GM18519 (cell line): ENCODE measurements around the gene SLC7A9.
"Not testable (repeated sequence)": the region's sequence is repeated elsewhere in the genome, so short reads cannot be mapped to it uniquely, and the experiment has no call there.

Source experiments
- ATAC-seq: cut with Tn5 transposase; IDR thresholded peaks from one replicate; pipeline ENCODE4 v1.9.1; 2021; ENCODE audit warnings: mild to moderate bottlenecking, moderate library complexity; ENCODE audit not compliant: unreplicated experiment, low FRiP score

SLC7A9 gene

DNA sequence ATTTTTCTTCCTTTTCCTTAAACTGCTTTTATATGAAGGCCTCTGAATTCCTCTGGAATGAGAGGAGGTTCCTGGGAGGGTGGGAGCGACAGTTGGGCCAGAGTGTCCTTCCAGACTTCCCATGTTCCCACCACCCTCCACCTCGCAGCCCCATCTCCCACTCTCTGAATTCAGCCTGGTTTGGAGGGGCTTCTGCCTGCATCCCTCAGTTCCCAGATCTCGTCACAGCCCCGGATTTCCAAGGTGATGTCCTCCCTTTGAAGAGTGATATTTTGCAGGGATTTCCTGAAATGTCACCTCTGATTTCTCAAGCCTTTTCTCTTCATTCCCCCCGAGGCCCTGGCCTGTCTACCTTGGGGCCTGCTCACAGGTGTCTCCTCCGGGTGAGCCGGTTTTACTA is 16.7 kb upstream of the SLC7A9 start:
- no peak for ATAC-seq

DNA sequence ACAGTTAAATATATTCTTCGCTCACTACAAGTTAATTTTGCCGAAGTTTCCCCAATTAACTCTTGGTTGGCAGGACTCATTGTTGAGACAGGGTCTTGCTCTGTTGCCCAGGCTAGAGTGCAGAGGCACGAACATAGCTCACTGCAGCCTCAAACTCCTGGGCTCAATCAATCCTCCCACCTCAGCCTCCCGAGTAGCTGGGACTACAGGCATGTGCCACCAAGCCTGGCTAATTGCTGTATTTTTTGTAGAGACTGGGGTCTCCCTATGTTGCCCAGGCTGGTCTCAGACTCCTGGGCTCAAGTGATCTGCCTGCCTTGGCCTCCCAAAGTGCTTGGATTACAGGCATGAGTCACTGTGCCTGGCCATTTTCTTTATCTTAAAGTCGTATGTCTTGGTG is 15.7 kb upstream of the SLC7A9 start:
- ATAC-seq, result not testable (repeated sequence)

DNA sequence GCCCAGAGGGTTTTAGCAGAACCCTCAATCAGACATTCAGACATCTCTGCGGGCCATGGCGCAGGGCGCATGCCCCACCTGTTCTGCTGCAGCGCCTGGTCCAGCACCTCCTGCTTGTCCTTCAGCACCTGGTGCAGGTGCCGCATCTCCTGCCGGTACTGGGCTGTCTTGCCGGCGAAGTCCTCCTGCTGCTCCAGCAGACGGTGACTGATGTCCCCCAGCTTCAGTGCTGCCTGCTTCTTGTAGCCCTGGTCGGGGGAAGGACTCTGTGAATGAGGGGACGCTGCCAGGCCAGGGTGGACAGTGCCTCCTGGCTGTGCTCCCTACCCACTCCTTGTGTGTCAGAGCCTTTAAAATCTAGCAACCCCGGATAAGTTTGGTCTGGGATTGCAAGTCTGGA is 12.2 kb upstream of the SLC7A9 start:
- no peak for ATAC-seq

DNA sequence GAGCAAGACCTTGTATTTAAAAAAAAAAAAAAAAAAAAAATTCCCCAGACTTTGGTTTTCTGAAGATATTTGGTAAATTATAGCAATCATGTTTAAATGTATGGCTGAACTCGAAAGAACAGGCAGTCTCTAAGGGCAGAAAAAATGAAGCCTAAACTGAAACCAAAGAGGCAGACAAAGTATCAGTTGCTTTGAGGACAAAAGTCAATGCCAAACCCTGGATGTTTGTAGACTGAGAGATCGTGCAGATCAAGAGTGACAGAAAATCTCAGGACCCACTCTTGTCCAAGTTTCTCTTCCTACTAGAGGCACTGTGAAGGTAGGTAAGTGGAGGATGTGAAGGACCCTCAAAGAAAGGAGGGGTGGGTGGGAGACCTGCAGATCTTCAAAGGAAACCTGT is 11.1 kb upstream of the SLC7A9 start:
- no peak for ATAC-seq

DNA sequence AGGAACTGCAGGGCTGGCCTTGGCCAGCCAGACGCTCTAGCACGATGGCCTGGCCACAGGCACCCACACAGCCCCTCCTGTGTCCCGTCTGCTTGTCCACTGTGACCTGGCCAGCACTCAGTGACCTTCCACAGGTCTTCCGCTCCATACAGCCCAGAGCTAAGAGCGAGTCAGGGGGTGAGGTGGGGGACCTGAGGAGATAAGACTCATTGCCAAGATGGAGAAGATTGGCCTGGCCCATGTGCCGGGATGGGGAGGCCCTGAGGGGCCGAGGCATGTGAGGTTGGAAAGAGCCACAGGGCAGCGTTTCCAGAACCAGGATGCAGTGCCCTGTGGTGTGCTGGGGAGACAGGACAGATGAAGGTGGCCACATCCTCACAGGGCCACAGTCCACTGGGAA is 10.2 kb upstream of the SLC7A9 start:
- no peak for ATAC-seq

DNA sequence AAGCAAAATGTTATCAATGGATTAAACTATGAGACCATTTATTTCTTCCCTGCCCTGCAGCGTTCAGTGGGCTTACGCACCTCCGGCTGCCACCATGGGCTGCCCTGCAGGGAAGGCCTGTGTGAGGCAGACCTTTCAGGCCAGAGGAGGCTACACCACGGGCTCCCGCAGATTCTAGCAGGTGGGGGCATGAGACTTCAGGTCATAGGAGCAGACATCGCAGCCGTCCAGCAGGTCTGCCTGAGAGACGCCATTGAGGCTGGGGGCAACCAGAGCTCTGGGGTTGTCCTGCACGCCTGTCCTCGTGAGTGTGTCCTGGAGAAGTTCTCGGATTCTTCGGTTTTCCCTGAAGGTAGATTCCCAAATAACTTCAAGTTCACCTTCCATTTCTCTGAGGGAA is 9.4 kb upstream of the SLC7A9 start:
- no peak for ATAC-seq

DNA sequence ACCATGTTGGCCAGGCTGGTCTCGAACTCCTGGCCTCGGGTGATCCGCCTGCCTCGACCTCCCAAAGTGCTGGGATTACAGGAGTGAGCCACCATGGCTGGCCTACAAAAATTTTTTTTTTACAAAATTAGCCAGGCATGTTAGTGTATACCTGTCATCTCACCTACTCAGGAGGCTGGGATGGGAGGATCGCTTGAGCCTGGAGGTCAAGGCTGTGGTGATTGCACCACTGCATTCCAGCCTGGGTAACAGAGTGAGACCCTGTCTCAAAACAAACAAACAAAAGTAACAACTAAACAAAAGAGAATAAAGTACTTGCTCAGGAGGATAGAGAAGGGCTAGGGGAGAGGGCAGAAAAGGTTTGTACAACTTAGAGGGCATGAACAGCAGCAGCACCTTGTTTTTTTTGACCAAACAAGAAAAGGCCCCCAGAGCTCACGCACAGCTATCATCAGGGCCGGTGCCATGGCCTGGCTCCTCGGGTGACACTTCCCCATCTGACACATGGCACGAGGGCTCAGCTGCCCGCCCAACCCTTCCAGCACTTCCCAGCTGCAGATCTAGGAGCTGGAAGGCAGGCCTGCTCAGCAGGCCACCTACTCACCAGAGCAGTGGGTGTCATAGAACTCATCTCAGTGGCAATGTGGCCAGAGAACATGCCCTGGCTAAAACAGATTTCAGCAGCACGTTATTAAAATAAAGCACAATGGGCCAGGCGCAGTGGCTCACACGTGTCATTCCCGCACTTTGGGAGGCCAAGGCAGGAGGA is 8.6 kb upstream of the SLC7A9 start:
- no peak for ATAC-seq

DNA sequence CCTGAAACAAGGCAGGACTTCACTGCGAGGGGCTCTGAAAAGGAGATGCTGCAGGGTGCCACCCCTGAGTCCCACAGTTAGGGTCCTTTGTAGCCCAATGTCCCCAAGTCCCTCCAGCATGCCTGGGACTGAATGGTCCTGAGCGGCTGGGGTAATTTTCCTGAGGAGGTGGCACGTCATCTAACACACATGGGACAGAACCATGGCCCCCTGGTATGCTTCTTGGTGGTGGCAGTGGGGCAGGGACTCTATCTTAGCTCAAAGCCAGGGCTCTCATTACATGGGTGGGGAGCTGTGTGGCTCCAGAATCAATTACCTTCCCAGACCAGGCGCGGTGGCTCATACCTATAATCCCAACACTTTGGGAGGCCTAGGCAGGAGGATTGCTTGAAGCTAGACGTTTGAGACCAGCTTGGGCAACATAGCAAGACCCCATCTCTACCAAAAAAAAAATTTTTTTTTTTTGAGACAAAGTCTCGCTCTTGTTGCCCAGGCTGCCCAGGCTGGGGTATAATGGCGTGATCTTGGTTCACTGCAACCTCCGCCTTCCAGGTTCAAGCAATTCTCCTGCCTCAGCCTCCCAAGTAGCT is 7.9 kb upstream of the SLC7A9 start:
- no peak for ATAC-seq

DNA sequence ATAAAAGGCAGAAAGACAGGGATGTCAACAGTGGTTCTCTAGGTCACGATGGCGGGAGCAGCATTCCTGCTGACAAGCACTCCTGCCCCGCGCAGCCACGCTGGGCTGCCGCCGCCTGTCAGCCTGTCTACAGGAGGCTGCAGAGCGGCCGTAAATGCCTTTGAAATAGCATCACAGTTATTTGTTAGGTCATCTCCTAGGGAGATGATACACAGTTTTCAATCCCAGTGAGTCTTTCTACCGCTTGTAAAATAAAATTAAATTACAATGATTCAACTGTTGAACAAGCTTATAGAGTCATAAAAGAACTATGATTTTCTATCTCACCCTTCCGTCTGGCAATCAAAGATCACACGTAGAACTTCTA is 7.3 kb upstream of the SLC7A9 start:
- no peak for ATAC-seq

DNA sequence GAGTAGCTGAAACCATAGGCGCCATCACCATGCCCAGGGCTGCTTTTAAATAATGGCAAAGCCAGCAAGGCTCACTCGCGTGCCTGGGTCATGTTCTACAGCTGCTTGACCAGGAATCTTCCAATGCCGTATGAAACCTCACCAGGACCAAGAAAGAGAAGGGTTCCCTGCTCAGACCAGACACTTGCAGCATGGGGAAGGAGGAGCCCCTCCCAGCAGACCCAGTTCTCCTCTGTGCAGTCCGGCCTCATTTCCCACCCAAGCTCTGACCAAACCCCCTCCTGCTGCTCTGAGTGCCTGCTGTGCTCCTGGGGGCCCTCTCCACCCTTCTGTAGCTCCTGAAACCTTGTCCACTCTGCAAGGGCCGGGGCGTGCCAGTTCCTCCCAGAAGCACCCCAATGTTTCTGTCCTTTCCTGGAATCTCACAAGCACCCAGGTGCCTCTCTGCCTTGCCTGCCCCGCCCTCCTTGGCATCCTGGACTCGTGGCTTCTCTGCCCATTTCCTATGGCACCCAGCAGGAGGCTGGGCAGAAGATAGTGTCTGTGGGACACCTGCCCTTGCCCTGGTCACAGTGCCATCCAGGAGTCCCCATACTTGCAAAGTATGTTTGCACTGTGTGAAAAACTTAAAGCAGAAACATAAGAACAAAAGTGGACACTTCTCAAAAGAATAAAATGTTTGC is 6.8 kb upstream of the SLC7A9 start:
- ATAC-seq, result no peak

DNA sequence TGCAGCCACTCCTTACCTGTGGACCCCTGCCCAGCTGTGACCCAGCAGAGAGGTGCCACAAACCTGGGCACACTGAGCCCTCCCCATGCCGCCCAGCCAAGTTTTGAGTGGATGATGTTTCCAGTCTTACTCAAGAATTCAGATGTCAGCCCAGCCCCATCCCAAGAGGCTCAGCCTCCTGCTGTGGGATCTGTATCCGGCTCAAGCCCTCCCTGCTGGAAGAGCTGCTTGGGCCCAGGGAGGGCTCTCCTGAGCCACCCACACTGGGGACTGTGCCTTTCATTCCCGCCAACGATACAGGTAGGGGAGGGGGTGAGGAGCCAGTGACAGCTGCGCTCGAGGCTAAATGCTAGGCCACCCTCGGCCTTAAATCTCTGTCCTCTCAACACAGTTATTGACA is 5.9 kb upstream of the SLC7A9 start:
- ATAC-seq, result no peak

DNA sequence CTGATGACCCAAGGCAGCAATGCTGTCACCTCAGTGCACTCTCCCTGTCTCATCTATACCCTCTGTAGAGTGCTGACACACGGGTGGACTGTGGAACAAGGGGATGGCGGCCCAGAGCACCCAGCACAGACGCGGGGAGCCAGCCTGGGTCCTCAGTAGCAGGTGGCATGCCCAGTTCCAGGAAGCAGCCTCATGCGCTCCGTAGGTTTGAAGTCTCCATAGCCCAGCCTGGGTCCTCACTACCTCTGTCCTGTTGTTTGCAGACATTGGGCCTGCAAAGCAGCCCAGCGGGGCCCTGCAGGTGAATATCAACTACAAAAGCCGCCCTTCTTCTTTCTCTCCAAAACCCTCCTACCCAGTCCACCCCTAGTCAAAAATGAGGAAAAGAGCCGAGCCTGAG is 5.0 kb upstream of the SLC7A9 start:
- no peak for ATAC-seq

DNA sequence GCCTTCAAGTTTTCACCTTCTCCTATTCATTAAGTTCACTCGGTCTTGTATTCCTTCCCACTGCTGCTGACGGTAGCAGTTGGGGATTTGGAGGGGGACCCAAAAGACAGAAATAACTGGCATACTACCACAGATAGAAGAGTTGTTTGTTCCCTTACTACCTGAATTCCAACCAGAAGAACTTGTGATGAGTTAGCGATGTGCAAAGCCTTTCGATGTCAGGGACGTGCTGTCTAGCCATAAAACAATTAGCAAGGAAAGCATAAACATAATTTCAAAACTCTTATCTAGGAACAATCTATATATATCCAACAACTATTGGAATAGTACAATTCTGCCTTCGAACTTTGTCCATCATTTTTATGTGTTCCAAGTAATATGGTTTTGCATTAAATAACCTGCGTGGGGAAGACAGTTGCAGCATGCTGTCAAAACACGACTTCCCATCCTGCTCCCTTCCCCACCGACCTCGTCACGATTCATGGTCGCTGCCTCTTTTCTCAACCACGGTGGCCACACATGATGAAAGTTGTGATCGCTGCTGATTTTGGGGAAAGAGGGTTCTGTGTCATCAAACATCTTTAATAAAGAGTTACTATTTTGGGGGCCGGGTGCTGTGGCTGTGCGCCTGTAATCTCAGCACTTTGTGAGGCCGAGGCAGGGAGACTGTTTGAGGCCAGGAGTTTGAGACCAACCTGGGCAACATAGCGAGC is 3.8 kb upstream of the SLC7A9 start:
- ATAC-seq, result no peak

DNA sequence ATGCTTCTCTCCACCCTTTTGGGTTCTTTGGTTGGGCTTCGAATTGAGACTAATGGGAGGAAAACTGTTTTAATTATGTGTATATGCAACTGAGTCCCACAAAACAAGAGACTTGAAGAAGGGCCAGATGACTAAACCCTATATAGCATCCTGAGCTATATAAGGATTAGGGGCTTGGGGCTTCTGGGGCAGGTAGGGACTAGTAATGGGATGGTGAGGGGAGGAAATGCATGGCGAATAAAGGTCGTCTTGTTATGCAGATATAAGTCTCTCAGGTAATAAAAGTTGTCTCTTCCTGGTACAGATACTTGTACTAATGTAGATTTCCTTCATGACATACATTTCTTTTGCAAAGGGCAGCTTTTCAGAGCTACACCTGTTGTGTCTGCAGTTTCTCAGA is 2.8 kb upstream of the SLC7A9 start:
- no peak for ATAC-seq

DNA sequence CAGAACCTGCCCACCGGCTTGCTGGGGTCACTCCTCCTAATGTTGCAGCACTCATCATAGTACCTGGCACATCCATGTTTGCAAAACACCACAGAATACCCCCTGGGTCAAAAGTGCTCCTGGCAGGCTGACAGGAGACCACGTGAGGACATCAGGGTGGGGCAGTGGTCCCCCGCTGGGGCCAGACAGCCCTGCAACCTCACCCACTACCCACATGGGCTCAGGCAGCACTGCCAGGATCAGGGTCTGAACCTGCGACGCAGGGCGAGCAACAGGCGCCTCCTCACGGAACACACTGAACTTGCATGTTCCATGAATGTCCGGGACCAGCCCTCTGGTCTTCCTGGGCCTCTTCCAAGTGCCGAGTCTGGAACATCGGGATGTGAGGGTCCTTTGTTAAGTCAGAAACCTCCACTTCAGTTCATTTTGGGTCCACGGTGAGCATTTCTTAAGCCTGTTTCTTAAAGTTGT is 1.4 kb upstream of the SLC7A9 start:
- no peak for ATAC-seq

DNA sequence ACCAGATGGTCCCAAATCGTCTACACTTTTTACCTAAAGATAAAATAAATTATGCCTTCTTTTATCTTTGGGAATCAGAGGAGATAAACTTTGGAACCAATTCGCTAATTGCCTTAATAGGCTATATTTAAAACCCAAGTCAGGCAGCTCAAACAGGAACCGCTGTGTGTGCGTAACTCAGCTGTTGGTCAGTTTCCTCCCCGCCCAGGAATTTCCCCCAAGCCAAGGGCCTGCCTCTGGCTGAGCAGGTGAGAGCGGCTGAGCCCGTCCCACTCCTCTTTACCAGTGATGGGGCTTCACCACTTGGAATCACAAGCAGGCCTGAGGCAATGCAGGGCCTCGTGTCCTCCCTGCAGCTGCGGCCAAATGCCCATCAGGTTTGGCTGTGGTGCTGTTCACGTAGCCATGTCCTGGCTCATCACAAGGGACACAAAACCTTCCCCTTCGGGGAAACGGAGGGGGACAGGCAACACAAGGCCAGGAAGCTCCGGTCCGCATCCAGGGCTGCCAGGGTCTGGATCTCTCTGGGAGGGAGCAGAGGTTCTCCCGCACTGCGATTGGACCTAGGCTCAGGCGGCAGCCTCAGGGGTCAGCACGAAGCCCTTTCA is 503 bp upstream of the SLC7A9 start:
- no peak for ATAC-seq

DNA sequence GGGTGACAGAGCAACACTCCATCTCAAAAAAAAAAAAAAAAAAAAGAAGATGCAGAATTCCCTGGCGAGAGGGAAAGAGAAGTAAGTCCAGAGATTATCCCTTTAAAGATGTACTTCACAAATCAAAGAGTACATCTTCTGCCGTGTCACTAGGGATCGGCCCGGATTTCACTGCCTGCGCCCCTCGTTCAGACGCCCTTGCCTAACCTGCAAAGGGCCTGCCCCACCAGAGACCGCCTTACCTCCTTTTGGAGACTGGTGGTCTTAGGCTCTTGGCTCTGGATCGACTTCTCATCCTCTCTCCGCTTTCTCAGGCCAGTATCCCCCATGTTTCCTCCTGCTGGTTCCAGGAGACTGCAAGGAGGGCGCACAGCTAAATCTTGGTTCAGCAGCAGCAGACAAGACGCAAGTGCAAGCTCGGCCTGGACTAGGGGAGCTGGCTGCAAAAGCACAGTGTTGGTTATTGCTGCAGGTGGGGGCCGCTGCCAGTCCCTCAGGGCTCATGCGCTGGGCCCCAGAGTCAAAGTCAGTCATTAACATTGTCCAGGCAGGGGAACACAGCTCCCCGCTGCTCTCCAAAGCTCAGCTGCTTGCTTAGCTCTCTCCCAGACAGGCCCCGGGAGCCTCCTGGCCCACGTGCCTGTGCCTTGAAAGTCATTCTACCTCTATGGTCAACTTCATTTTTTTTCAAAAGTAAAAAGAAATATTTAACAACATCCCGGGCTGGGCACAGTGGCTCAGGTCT is 1.2 kb downstream of the SLC7A9 start:
- ATAC-seq, result no peak

DNA sequence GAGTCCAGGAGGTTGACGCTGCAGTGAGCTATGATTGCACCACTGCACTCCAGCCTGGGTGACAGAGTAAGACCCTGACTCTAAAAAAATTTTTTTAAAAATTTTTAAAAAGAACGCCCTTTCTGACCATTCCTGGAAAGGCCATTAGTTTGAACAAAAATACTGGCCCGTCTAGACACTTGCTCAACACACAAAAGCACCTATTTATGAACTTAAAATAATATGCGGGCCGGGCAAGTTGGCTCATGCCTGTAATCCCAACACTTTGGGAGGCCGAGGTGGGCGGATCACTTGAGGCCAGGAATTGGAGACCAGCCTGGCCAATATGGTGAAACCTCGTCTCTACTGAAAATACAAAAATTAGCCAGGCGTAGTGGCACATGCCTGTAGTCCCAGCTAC is 2.1 kb downstream of the SLC7A9 start:
- not testable (repeated sequence) for ATAC-seq

DNA sequence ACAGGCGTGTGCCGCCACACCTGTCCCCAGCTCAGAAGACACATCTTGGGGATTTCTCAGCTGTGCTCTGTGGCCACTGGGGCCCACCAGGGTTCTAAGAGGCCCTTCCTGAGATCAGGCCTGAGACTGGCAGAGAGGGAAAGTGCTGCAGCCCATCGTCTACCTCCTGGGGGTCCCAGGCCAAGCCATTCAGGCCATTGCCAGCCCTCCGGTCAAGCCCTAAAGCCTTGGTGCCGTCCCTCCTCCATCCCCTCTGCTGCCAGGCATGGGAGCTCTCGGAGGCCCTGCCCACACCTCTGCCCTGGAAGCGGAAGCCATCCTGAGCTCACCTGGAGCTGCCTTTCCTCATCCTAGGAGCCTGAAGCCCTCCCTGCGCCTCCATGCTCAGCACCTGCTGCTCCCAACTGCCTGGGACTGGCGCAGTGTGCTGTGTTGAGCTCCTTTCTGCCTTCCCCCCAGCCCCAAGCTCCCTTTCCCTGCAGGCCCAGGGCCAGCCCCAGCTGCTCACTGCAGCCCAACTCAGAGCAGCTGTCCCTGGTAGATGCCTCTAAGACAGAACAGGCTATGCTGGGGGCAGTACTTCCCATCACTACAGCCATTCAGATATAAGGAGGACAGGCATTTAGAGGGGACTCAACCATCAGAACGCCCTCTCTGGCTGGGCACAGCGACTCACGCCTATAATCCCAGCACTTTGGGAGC is 2.9 kb downstream of the SLC7A9 start:
- ATAC-seq, result no peak

DNA sequence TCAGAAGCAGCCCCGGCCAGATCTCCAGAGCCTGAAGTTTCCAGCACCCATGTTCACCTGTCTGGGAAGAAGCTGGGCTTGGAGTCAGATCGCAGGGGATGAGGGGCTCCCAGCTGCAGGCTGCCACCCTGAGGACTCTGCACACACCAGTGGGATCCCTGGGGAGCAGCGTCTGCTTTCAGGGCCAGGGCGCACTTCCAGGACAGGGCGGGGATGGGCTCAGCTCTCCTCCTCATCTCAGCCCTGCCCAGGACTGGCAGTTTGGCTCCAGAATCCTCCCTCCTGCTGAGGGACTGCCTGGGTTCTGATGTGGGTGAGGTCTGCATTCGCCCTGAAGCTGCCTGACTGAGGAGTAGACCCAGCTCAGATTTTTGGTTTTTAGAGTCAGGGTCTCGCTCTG is 3.5 kb downstream of the SLC7A9 start:
- no peak for ATAC-seq
